Mesendoderm (in vitro differentiated cells): ENCODE data around the gene SRGN.

Source experiments
- DNase-seq: peaks from one replicate; pipeline ENCODE4 v3.0.0; 2013
- H2AK5ac ChIP-seq: 2 replicates; pipeline ENCODE4 v1.6.1; 2013; ENCODE audit warnings: low read length, inconsistent platforms
- H2BK120ac ChIP-seq: 2 replicates; pipeline ENCODE4 v1.6.1; 2013; ENCODE audit warnings: low read depth, mild to moderate bottlenecking, low read length, moderate library complexity, mixed read lengths
- H2BK15ac ChIP-seq: replicated peaks from 2 replicates; pipeline ENCODE4 v1.6.1; 2013; ENCODE audit warnings: low read depth, mild to moderate bottlenecking, moderate library complexity
- H2BK5ac ChIP-seq: 2 replicates; pipeline ENCODE4 v1.6.1; 2013; ENCODE audit warnings: low read length, inconsistent platforms
- H3K18ac ChIP-seq: 2 replicates; pipeline ENCODE4 v1.6.1; 2013; ENCODE audit warnings: mild to moderate bottlenecking, low read length, mixed read lengths
- H3K23ac ChIP-seq: one replicate; pipeline ENCODE4 v1.6.1; 2013; ENCODE audit warnings: low read length
- H3K27ac ChIP-seq: 2 replicates; pipeline ENCODE4 v1.5.1; 2013; ENCODE audit warnings: low read depth, mild to moderate bottlenecking, inconsistent platforms, low read length, moderate library complexity
- H3K27me3 ChIP-seq: 2 replicates; pipeline ENCODE4 v1.6.1; 2013; ENCODE audit warnings: low read length, control low read depth, mild to moderate bottlenecking, inconsistent platforms; ENCODE audit not compliant: insufficient read depth, poor library complexity
- H3K36me3 ChIP-seq: 2 replicates; pipeline ENCODE4 v1.6.1; 2013; ENCODE audit warnings: low read length, inconsistent platforms; ENCODE audit not compliant: control insufficient read depth, insufficient read depth
- H3K4ac ChIP-seq: one replicate; pipeline ENCODE4 v1.6.1; 2013; ENCODE audit warnings: low read depth, mild to moderate bottlenecking, low read length, moderate library complexity
- H3K4me1 ChIP-seq: 2 replicates; pipeline ENCODE4 v1.6.1; 2013; ENCODE audit warnings: low read depth, low read length, inconsistent platforms; ENCODE audit not compliant: control insufficient read depth
- H3K4me2 ChIP-seq: 2 replicates; pipeline ENCODE4 v1.6.1; 2013; ENCODE audit warnings: low read length
- H3K4me3 ChIP-seq: 2 replicates; pipeline ENCODE4 v1.5.1; 2013; ENCODE audit warnings: mild to moderate bottlenecking, low read length
- H3K56ac ChIP-seq: one replicate; pipeline ENCODE4 v1.6.1; 2013; ENCODE audit warnings: low read length
- H3K79me1 ChIP-seq: 2 replicates; pipeline ENCODE4 v1.6.1; 2013; ENCODE audit warnings: low read length, inconsistent platforms
- H3K79me2 ChIP-seq: 2 replicates; pipeline ENCODE4 v1.6.1; 2013; ENCODE audit warnings: mild to moderate bottlenecking, low read length; ENCODE audit not compliant: control insufficient read depth, insufficient read depth
- H3K9ac ChIP-seq: 2 replicates; pipeline ENCODE4 v1.6.1; 2013; ENCODE audit warnings: low read length, inconsistent platforms
- H4K5ac ChIP-seq: one replicate; pipeline ENCODE4 v1.6.1; 2013; ENCODE audit warnings: low read length
- H4K8ac ChIP-seq: one replicate; pipeline ENCODE4 v1.6.1; 2013; ENCODE audit warnings: low read depth, mild to moderate bottlenecking, control low read depth, low read length, moderate library complexity
- WGBS: extraction: QIAGEN DNeasy Blood & Tissue Kit; methylation state at CpG from one replicate; pipeline ENCODE4 v1.1.7; 2013; ENCODE audit warnings: low lambda C conversion rate, missing lambda C conversion rate; ENCODE audit not compliant: insufficient coverage; ENCODE audit errors: extremely low coverage; 5-methylcytosine and 5-hydroxymethylcytosine counted together

Gene SRGN

GRCh38 chr10:69102440-69102839 lies 14.5 kb downstream of the SRGN start:
- Histone ChIP-seq H3K27me3 (no peaks in the 10 kb centered on the region), H2BK5ac (no peak overlapping the region), H3K36me3 (no peaks in the 10 kb centered on the region), H3K4me1 (no peaks in the 10 kb centered on the region), H3K4me2 (no peak overlapping the region), H2BK120ac (no peak overlapping the region), H3K4ac (no peak overlapping the region), H4K8ac (no peak overlapping the region), H3K79me2 (no peaks in the 10 kb centered on the region), H3K4me3 (no peak overlapping the region), H2BK15ac (no peak overlapping the region), H4K5ac (no peak overlapping the region), H2AK5ac (no peak overlapping the region), H3K9ac (no peak overlapping the region), H3K18ac (no peak overlapping the region), H3K27ac (no peak overlapping the region), H3K79me1 (no peaks in the 10 kb centered on the region), H3K23ac (no peak overlapping the region), H3K56ac (no peak overlapping the region)
- DNase-seq, result no peak
- WGBS, result no CpG with 5 or more reads among the region's 3 CpGs

- H3K79me2 ChIP-seq, result no peaks in the 10 kb centered on the region
- no peak overlapping the region for H3K4me2 ChIP-seq
- H2BK5ac ChIP-seq, result no peak overlapping the region
- H3K23ac ChIP-seq, result no peak overlapping the region
- no CpG with 5 or more reads among the region's 7 CpGs for WGBS
- no peaks in the 10 kb centered on the region for H3K27me3 ChIP-seq
- H3K9ac ChIP-seq, result no peak overlapping the region
- H3K18ac ChIP-seq, result no peak overlapping the region
- H2AK5ac ChIP-seq, result no peak overlapping the region
- H2BK15ac ChIP-seq, result no peak overlapping the region
- H3K56ac ChIP-seq, result no peak overlapping the region
- H3K27ac ChIP-seq, result no peak overlapping the region
- H3K36me3 ChIP-seq, result no peaks in the 10 kb centered on the region
- no peak overlapping the region for H2BK120ac ChIP-seq
- H3K4ac ChIP-seq, result no peak overlapping the region
- H3K79me1 ChIP-seq, result no peaks in the 10 kb centered on the region
- no peaks in the 10 kb centered on the region for H3K4me1 ChIP-seq
- DNase-seq, result no peak
- H4K8ac ChIP-seq, result no peak overlapping the region
- H4K5ac ChIP-seq, result no peak overlapping the region
- no peak overlapping the region for H3K4me3 ChIP-seq
Observed at GRCh38 chr10:69103784-69104183, 15.9 kb downstream of the SRGN start.

- Histone ChIP-seq H3K4me2 (no peak overlapping the region), H4K5ac (no peak overlapping the region), H2AK5ac (no peak overlapping the region), H3K79me2 (no peaks in the 10 kb centered on the region), H4K8ac (no peak overlapping the region), H3K4me3 (no peak overlapping the region), H2BK120ac (no peak overlapping the region), H3K4ac (no peak overlapping the region), H3K36me3 (no peaks in the 10 kb centered on the region), H2BK15ac (no peak overlapping the region), H2BK5ac (no peak overlapping the region), H3K56ac (no peak overlapping the region), H3K27me3 (no peaks in the 10 kb centered on the region), H3K18ac (no peak overlapping the region), H3K9ac (no peak overlapping the region), H3K27ac (no peak overlapping the region), H3K79me1 (no peaks in the 10 kb centered on the region), H3K23ac (no peak overlapping the region), H3K4me1 (no peaks in the 10 kb centered on the region)
- DNase-seq, result no peak
- WGBS, result no CpG with 5 or more reads among the region's 1 CpG
Observed at GRCh38 chr10:69104994-69105790, 17.3 kb downstream of the SRGN start.

GRCh38 chr10:69107176-69107490 lies 19.2 kb downstream of the SRGN start:
- H3K79me1 ChIP-seq, result no peaks in the 10 kb centered on the region
- no peak overlapping the region for H4K5ac ChIP-seq
- no peak overlapping the region for H3K9ac ChIP-seq
- no peak overlapping the region for H3K56ac ChIP-seq
- no peaks in the 10 kb centered on the region for H3K36me3 ChIP-seq
- no peak overlapping the region for H3K4me3 ChIP-seq
- no peak overlapping the region for H3K23ac ChIP-seq
- no peak overlapping the region for H3K18ac ChIP-seq
- no peak overlapping the region for H4K8ac ChIP-seq
- H2BK120ac ChIP-seq, result no peak overlapping the region
- H2BK5ac ChIP-seq, result no peak overlapping the region
- H2AK5ac ChIP-seq, result no peak overlapping the region
- no peak overlapping the region for H2BK15ac ChIP-seq
- H3K4me2 ChIP-seq, result no peak overlapping the region
- H3K27ac ChIP-seq, result no peak overlapping the region
- no peaks in the 10 kb centered on the region for H3K79me2 ChIP-seq
- no peak overlapping the region for H3K4ac ChIP-seq
- H3K4me1 ChIP-seq, result no peaks in the 10 kb centered on the region
- no peak for DNase-seq
- H3K27me3 ChIP-seq, result no peaks in the 10 kb centered on the region

- Histone ChIP-seq H3K4ac (no peak overlapping the region), H3K4me1 (no peaks in the 10 kb centered on the region), H3K23ac (no peak overlapping the region), H3K79me2 (no peaks in the 10 kb centered on the region), H3K27me3 (no peaks in the 10 kb centered on the region), H3K9ac (no peak overlapping the region), H3K27ac (no peak overlapping the region), H4K5ac (no peak overlapping the region), H3K36me3 (no peaks in the 10 kb centered on the region), H3K4me2 (no peak overlapping the region), H3K18ac (no peak overlapping the region), H2BK120ac (no peak overlapping the region), H3K4me3 (no peak overlapping the region), H2BK15ac (no peak overlapping the region), H2BK5ac (no peak overlapping the region), H3K79me1 (no peaks in the 10 kb centered on the region), H2AK5ac (no peak overlapping the region), H4K8ac (no peak overlapping the region), H3K56ac (no peak overlapping the region)
- no CpG with 5 or more reads among the region's 2 CpGs for WGBS
- DNase-seq, result no peak
Observed at GRCh38 chr10:69107699-69108098, 19.8 kb downstream of the SRGN start.

GRCh38 chr10:69119896-69120295 lies 32.0 kb downstream of the SRGN start:
- no peak overlapping the region for H4K5ac ChIP-seq
- no peak overlapping the region for H2BK15ac ChIP-seq
- no peak overlapping the region for H2BK120ac ChIP-seq
- no peak overlapping the region for H3K23ac ChIP-seq
- DNase-seq, result no peak
- no peaks in the 10 kb centered on the region for H3K4me1 ChIP-seq
- H3K4me2 ChIP-seq, result no peak overlapping the region
- no peak overlapping the region for H3K4ac ChIP-seq
- H3K18ac ChIP-seq, result no peak overlapping the region
- no peak overlapping the region for H2AK5ac ChIP-seq
- H3K27me3 ChIP-seq, result no peaks in the 10 kb centered on the region
- H3K79me2 ChIP-seq, result peaks cover 3% of the 10 kb centered on the region
- no peak overlapping the region for H3K56ac ChIP-seq
- H3K27ac ChIP-seq, result no peak overlapping the region
- no peaks in the 10 kb centered on the region for H3K36me3 ChIP-seq
- no peak overlapping the region for H2BK5ac ChIP-seq
- H3K79me1 ChIP-seq, result no peaks in the 10 kb centered on the region
- no peak overlapping the region for H3K4me3 ChIP-seq
- no CpG with 5 or more reads among the region's 1 CpG for WGBS
- no peak overlapping the region for H3K9ac ChIP-seq
- no peak overlapping the region for H4K8ac ChIP-seq
